ENCODE data around the gene CTSL. TPM values are rescaled to one million over a fixed set of nuclear protein-coding genes. Genes with fewer than 3 reads are reported as not detected.

The CTSL gene
- total RNA-seq, 3 donors from 2014 or later, result 10.9 to 14.4 (median 13.2) TPM

DNA sequence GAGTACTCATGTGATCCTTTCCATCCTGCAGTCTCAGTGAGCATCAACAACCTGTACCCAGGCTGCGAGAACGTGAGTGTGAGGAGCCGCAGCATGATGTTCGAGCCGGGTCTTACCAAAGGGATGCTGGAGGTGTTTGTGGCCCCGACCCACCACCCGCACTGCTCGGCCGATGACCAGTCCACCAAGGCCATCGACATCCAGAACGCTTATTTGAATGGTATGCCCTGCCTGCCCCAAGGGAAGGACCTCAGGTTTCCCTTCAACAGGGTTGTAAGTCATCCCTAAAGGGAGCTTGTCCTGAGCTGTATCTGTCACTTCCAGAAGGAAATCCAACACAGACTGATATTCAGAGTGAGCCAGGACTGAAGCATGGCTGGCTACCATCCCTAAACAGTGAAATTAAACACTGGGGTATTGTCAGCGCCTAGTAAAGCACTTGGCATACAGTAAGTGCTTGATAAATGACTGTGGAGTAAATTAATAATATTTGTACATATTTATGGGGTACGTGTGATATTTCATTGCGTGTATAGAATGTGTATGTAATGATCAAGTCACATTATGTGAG lies 39.3 kb upstream of the CTSL start:
- no peak for ATAC-seq

DNA sequence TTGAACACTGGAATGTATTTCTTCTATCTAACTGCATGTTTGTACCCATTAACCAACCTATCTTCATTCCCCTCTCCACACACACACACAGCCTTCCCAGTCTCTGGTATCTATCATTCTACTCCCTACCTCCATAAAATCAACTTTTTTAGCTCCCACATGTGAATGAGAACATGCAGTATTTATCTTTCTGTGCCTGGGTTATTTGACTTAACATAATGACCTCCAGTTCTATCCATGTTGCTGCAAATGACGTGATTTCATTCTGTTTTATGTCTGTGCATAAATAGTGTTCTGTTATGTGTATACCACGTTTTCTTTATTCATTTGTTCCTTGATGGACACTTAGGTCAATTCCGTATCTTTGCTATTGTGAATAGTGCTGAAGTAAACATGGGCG lies 38.7 kb upstream of the CTSL start:
- H3K27me3 Mint-ChIP-seq (ENCODE audit: low read depth), result no peaks in the 10 kb centered on the region
- no peak overlapping the region for H3K4me3 Mint-ChIP-seq
- no peaks in the 10 kb centered on the region for H3K9me3 Mint-ChIP-seq
- DNase-seq (no peak), ATAC-seq (no peak)
- no peaks in the 10 kb centered on the region for H3K36me3 Mint-ChIP-seq (ENCODE audit: insufficient read depth)
- peaks cover 12% of the 10 kb centered on the region for H3K4me1 Mint-ChIP-seq (ENCODE audit: low read depth)

More for the DNA sequence above, 39.3 kb upstream of the CTSL start:
- Mint-ChIP-seq H3K27me3 (ENCODE audit: low read depth) (no peaks in the 10 kb centered on the region), H3K9me3 (no peaks in the 10 kb centered on the region), H3K36me3 (ENCODE audit: insufficient read depth) (no peaks in the 10 kb centered on the region), H3K4me1 (ENCODE audit: low read depth) (peaks cover 12% of the 10 kb centered on the region), H3K4me3 (no peak overlapping the region)
- no peak for DNase-seq

DNA sequence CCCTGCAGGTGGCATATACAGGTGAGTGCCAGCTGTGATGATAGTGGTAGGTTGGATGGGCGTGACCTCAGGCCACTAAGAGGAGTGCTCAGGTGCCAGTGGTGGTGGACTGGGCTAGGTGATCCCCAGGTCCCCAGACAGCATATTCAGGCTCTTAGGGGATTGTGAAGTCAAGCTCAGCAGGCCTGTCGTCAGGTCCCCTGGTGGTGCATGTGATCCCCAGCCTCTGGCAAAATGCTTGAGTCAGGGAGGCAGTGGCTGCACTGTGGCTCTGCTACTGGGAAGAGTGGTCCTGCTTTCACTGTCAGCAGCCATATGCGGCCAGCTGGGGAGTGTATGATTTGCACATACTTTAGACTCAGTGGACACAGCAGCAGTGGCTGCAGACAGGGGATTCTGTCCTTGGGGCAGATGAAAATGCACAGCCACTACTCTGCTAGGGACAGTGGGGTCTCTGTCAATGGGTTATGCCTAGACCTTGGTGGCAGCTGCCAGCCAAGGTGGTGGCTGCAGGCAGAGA lies 31.6 kb upstream of the CTSL start:
- no peaks in the 10 kb centered on the region for H3K4me1 Mint-ChIP-seq (ENCODE audit: low read depth)
- peaks cover 9% of the 10 kb centered on the region for H3K9me3 Mint-ChIP-seq
- DNase-seq (no peak), ATAC-seq (no peak)
- H3K4me3 Mint-ChIP-seq, result no peak overlapping the region
- H3K36me3 Mint-ChIP-seq (ENCODE audit: insufficient read depth), result no peaks in the 10 kb centered on the region
- peaks cover 4% of the 10 kb centered on the region for H3K27me3 Mint-ChIP-seq (ENCODE audit: low read depth)

DNA sequence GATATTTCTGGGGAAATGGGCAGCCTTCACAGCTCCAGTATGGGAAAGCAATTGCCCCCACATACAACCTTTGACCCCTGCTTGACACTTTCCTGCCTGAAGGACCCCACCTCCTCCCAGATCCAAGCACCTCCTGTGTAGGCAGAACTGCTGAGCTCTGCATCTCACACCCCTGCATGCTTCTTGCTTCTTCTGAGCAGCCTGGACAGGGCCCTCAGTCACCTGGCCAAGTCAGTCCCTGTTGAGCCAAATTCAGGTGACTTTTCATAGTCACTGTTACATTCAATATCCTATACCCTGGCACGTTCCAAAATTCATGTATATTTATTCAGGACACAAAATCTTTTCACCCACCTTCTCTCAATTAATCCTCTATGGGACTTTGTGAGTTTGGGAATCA lies 30.4 kb upstream of the CTSL start:
- no peaks in the 10 kb centered on the region for H3K4me1 Mint-ChIP-seq (ENCODE audit: low read depth)
- ATAC-seq (no peak), DNase-seq (no peak)
- H3K9me3 Mint-ChIP-seq, result peaks cover 9% of the 10 kb centered on the region
- no peak overlapping the region for H3K4me3 Mint-ChIP-seq
- peaks cover 4% of the 10 kb centered on the region for H3K27me3 Mint-ChIP-seq (ENCODE audit: low read depth)
- no peaks in the 10 kb centered on the region for H3K36me3 Mint-ChIP-seq (ENCODE audit: insufficient read depth)

DNA sequence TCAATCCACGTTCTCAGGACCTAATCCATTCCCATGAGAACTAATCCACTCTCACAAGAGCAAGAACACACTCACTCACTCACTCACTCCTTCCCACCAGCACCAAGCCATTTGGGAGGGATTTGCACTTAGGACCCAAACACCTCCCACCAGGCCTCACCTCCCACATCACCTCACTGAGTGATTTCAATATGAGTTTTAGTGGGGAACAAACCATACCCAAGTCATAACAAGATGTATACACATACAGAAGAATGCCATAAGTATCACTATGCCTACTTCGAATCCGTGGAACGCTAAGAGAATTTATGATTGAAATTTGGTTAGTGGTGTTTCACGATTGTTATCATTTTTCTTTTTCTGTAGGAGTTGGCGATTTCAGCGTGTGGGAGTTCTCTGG lies 29.3 kb upstream of the CTSL start:
- DNase-seq, result no peak
- peaks cover 9% of the 10 kb centered on the region for H3K9me3 Mint-ChIP-seq

DNA sequence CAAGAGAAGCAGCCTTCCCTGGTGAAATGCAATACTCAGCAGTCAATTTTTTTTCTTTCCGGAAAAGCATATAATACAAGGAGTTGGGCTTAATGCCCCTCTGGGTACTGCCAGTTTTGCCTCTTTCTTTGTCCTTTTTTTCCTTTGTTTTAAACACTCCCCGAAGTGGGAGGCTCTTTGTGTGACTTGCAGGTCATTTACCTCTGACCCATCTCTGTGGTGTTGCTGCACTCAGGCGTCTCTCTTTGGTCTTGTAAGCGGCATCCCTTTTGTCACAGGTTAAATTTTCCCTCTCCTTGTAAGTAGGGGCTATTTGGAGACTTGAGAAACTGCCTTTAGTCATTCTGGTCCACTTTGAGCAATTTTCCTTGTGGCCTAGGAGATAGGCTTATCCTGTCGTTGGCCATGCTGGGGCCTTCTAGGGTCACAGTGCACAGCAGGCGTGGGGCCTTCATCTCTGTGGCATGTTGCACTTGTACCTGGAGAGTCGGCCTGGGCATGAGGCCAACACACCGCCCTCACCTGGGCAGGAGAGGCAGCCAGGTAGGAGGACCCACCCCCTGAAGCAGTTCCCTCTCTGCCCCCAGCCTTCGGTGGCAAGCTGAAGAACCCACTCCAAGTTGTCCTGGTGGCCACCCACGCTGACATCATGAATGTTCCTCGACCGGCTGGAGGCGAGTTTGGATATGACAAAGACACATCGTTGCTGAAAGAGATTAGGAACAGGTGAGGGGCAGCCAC lies 27.7 kb upstream of the CTSL start:
- DNase-seq (no peak), ATAC-seq (no peak)
- H3K36me3 Mint-ChIP-seq (ENCODE audit: insufficient read depth), result no peaks in the 10 kb centered on the region
- H3K4me1 Mint-ChIP-seq (ENCODE audit: low read depth), result peaks cover 1% of the 10 kb centered on the region
- H3K9me3 Mint-ChIP-seq, result peaks cover 4% of the 10 kb centered on the region
- peaks cover 4% of the 10 kb centered on the region for H3K27me3 Mint-ChIP-seq (ENCODE audit: low read depth)
- H3K4me3 Mint-ChIP-seq, result no peak overlapping the region

More for the DNA sequence above, 29.3 kb upstream of the CTSL start:
- H3K4me3 Mint-ChIP-seq, result no peak overlapping the region
- H3K27me3 Mint-ChIP-seq (ENCODE audit: low read depth), result peaks cover 4% of the 10 kb centered on the region
- H3K4me1 Mint-ChIP-seq (ENCODE audit: low read depth), result no peaks in the 10 kb centered on the region
- ATAC-seq, result peak; percentile 57 to 61
- H3K36me3 Mint-ChIP-seq (ENCODE audit: insufficient read depth), result no peaks in the 10 kb centered on the region

DNA sequence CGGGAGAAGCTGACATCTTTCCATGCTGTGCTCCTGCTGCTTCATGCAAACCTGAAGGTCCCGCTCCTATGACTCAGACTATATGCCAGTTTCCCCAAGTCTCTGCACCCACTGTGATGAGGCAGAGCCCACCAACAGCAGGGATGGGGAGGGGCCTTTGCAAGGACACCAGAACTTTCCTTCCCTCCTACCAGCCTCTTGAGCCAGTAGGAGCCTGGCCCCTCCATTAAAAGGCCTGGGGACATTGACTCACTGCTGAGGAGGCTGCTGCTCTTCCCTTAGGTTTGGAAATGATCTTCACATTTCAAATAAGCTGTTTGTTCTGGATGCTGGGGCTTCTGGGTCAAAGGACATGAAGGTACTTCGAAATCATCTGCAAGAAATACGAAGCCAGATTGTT lies 26.1 kb upstream of the CTSL start:
- Mint-ChIP-seq H3K36me3 (ENCODE audit: insufficient read depth) (no peaks in the 10 kb centered on the region), H3K9me3 (no peaks in the 10 kb centered on the region), H3K4me1 (ENCODE audit: low read depth) (peaks cover 1% of the 10 kb centered on the region), H3K4me3 (no peak overlapping the region), H3K27me3 (ENCODE audit: low read depth) (no peaks in the 10 kb centered on the region)
- no peak for DNase-seq
- no peak for ATAC-seq

DNA sequence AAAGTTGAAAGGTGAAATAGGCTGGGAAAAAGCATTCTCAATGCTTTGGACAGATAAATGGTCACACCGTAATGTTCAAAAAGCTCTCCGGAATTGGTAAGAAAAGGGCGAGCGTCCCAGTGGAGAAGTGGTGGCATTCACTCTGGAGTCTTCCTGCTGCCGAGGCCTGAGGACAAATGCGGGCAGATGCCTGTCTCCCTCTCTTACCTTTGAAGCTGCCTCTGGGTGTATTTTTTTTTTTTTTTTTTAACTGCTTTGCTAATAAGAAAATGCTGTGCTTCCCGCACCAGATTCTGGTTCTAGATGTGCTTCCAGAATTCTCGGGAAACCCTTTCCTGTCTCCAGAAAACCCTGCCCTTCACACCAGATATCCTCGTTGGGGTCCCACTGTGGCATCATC lies 24.4 kb upstream of the CTSL start:
- DNase-seq (no peak), ATAC-seq (no peak)
- Mint-ChIP-seq H3K36me3 (ENCODE audit: insufficient read depth) (no peaks in the 10 kb centered on the region), H3K4me3 (no peak overlapping the region), H3K4me1 (ENCODE audit: low read depth) (peaks cover 1% of the 10 kb centered on the region), H3K9me3 (no peaks in the 10 kb centered on the region), H3K27me3 (ENCODE audit: low read depth) (no peaks in the 10 kb centered on the region)

DNA sequence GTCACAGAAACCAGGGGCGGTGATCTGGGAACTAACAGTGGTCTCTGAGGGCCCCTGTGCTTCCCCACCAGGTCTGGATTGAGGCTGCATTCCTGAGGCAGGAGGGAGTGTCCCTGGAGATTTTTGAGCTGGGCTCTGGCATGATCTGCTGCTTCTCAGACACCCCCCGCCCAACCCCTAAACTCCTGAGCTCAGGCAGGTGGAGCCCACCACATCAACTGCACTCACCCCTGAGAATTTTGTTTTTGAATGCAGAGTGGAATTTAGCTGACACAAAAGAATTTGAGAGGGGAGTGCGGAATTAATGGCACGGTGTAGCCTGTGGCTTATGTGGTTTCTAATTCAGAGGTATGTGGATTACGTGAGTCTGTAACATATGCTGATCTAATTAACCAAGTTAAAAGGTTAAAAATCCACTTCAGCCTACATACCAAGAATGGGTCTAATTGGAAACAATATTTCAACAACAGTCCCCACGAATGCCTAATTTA lies 23.9 kb upstream of the CTSL start:
- Mint-ChIP-seq H3K4me1 (ENCODE audit: low read depth) (peaks cover 1% of the 10 kb centered on the region), H3K4me3 (no peak overlapping the region), H3K27me3 (ENCODE audit: low read depth) (no peaks in the 10 kb centered on the region), H3K9me3 (no peaks in the 10 kb centered on the region), H3K36me3 (ENCODE audit: insufficient read depth) (no peaks in the 10 kb centered on the region)
- no peak for DNase-seq
- ATAC-seq, result no peak

DNA sequence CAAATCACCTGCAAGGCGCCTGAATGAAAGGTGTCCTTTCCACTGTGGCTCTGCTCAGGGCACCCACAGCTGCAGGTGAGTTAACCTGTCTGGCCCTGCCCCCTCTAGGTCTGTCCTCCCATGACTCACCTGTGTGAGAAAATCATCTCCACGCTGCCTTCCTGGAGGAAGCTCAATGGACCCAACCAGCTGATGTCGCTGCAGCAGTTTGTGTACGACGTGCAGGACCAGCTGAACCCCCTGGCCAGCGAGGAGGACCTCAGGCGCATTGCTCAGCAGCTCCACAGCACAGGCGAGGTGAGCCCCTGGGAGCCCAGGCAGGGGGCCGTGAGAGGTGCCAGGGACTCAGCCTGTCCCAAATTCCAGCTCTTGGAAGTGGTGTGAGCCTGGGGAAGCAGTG lies 23.0 kb upstream of the CTSL start:
- no peak for ATAC-seq
- H3K36me3 Mint-ChIP-seq (ENCODE audit: insufficient read depth), result no peaks in the 10 kb centered on the region

DNA sequence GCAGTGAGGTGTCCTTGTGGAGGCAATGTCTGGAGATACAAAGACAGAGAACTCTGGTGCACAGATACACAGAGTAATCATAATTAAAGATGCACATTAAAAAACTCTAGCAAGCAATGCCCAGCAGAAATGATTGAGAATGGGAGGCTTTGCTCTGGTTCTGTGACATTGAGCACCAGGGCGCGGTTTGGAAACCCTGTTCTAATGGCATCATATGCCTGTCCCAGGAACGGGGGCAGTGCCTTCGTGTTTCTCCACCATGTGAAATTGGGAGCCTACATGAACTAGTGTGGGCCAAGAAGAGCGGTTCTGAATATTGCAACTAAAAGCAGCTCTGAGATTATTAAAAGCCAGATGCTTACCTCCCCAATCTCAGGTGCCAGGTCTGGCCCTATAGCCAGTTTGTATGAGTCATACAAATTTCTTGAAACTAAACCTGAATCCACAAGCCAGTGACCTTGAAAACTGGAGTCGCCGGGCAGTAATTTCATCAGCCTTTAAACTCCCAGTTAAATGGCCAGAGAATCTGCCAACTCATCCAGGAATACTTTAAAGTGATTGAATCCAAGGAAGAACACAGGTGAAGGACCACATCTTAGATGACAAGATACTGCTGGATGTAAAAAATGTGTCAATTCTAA lies 22.2 kb upstream of the CTSL start:
- no peaks in the 10 kb centered on the region for H3K27me3 Mint-ChIP-seq (ENCODE audit: low read depth)
- DNase-seq (no peak), ATAC-seq (no peak)
- H3K4me3 Mint-ChIP-seq, result no peak overlapping the region
- H3K36me3 Mint-ChIP-seq (ENCODE audit: insufficient read depth), result no peaks in the 10 kb centered on the region
- H3K4me1 Mint-ChIP-seq (ENCODE audit: low read depth), result peaks cover 14% of the 10 kb centered on the region
- H3K9me3 Mint-ChIP-seq, result no peaks in the 10 kb centered on the region

More for the DNA sequence above, 23.0 kb upstream of the CTSL start:
- Mint-ChIP-seq H3K9me3 (no peaks in the 10 kb centered on the region), H3K27me3 (ENCODE audit: low read depth) (no peaks in the 10 kb centered on the region), H3K4me1 (ENCODE audit: low read depth) (peaks cover 7% of the 10 kb centered on the region), H3K4me3 (no peak overlapping the region)
- no peak for DNase-seq

DNA sequence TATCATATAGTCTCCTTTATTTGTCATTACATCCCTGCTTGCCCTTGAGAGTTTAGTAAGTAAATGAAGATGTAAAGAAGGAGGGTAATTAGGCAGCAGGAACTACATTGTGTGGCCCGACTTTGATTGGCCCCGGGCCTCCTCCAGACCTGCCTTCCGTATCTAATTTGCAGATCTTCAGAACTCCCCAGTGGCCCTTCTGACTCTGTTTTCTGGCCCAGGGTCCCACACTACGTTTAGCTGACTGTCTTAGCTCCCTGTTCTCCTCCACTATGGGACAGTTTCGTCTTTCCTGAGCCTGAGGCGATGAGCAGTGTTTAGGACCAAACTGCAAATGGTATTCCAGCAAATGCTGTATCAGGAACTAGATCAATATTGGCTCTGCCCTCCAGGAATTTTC lies 21.6 kb upstream of the CTSL start:
- Mint-ChIP-seq H3K4me3 (no peak overlapping the region), H3K9me3 (no peaks in the 10 kb centered on the region), H3K4me1 (ENCODE audit: low read depth) (peaks cover 20% of the 10 kb centered on the region), H3K36me3 (ENCODE audit: insufficient read depth) (no peaks in the 10 kb centered on the region), H3K27me3 (ENCODE audit: low read depth) (no peaks in the 10 kb centered on the region)
- DNase-seq, result no peak
- ATAC-seq, result no peak

DNA sequence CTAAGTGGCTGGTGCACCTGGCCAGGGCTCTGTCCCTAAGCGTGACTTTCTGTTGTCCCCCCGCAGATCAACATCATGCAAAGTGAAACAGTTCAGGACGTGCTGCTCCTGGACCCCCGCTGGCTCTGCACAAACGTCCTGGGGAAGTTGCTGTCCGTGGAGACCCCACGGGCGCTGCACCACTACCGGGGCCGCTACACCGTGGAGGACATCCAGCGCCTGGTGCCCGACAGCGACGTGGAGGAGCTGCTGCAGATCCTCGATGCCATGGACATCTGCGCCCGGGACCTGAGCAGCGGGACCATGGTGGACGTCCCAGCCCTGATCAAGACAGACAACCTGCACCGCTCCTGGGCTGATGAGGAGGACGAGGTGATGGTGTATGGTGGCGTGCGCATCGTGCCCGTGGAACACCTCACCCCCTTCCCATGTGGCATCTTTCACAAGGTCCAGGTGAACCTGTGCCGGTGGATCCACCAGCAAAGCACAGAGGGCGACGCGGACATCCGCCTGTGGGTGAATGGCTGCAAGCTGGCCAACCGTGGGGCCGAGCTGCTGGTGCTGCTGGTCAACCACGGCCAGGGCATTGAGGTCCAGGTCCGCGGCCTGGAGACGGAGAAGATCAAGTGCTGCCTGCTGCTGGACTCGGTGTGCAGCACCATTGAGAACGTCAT lies 19.7 kb upstream of the CTSL start:
- ATAC-seq, result no peak
- Mint-ChIP-seq H3K36me3 (ENCODE audit: insufficient read depth) (no peaks in the 10 kb centered on the region), H3K9me3 (no peaks in the 10 kb centered on the region), H3K4me3 (no peak overlapping the region), H3K27me3 (ENCODE audit: low read depth) (no peaks in the 10 kb centered on the region), H3K4me1 (ENCODE audit: low read depth) (peaks cover 33% of the 10 kb centered on the region)
- no peak for DNase-seq

DNA sequence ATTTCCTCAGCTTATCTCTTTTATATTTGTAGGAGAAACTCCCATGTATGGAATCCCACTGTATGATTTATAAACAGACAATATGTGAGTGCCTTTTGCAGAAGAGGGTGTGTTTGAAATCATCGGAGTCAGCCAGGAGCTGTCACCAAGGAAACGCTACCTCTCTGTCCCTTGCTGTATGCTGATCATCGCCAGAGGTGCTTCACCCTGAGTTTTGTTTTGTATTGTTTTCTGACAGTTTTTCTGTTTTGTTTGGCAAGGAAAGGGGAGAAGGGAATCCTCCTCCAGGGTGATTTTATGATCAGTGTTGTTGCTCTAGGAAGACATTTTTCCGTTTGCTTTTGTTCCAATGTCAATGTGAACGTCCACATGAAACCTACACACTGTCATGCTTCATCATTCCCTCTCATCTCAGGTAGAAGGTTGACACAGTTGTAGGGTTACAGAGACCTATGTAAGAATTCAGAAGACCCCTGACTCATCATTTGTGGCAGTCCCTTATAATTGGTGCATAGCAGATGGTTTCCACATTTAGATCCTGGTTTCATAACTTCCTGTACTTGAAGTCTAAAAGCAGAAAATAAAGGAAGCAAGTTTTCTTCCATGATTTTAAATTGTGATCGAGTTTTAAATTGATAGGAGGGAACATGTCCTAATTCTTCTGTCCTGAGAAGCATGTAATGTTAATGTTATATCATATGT lies 18.0 kb upstream of the CTSL start:
- no peak overlapping the region for H3K4me3 Mint-ChIP-seq
- ATAC-seq, result no peak

More for the DNA sequence above, 18.0 kb upstream of the CTSL start:
- no peaks in the 10 kb centered on the region for H3K36me3 Mint-ChIP-seq (ENCODE audit: insufficient read depth)
- H3K27me3 Mint-ChIP-seq (ENCODE audit: low read depth), result no peaks in the 10 kb centered on the region
- H3K9me3 Mint-ChIP-seq, result no peaks in the 10 kb centered on the region
- H3K4me1 Mint-ChIP-seq (ENCODE audit: low read depth), result peaks cover 34% of the 10 kb centered on the region
- DNase-seq, result no peak

Data from activated T-cell treated with anti-CD3 and anti-CD28 coated beads, Interleukin-2, amount 50 U/mL, for 4 hours (primary cell).